Subcutaneous adipose tissue (tissue), 4 donors: ENCODE measurements around the gene HTR1A. TPM values are rescaled to one million over a fixed set of nuclear protein-coding genes. Genes with fewer than 3 reads are reported as not detected.

Source experiments
- total RNA-seq, 4 donors: library from RNA; depleted of rRNA; stranded (reverse); fragments of >200 nt; gene quantifications; one replicate each; pipeline ENCODE4 v1.1.0, GENCODE V29; 2016
- TF ChIP-seq, protein P1 (sequence below): fragments of 450-650 bp; IDR thresholded peaks from one replicate; pipeline ENCODE4 v1.5.1; 2016; ENCODE audit warnings: low read depth, mild to moderate bottlenecking, control low read depth, antibody characterized with exemption, moderate library complexity

Gene HTR1A
- total RNA-seq, 4 donors from 2014 or later, result not detected

- TF ChIP-seq, protein P1, sequence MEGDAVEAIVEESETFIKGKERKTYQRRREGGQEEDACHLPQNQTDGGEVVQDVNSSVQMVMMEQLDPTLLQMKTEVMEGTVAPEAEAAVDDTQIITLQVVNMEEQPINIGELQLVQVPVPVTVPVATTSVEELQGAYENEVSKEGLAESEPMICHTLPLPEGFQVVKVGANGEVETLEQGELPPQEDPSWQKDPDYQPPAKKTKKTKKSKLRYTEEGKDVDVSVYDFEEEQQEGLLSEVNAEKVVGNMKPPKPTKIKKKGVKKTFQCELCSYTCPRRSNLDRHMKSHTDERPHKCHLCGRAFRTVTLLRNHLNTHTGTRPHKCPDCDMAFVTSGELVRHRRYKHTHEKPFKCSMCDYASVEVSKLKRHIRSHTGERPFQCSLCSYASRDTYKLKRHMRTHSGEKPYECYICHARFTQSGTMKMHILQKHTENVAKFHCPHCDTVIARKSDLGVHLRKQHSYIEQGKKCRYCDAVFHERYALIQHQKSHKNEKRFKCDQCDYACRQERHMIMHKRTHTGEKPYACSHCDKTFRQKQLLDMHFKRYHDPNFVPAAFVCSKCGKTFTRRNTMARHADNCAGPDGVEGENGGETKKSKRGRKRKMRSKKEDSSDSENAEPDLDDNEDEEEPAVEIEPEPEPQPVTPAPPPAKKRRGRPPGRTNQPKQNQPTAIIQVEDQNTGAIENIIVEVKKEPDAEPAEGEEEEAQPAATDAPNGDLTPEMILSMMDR, result no peak
Measured at GRCh38 chr5:63935103-63935502, 27.1 kb downstream of the HTR1A start.

DNA sequence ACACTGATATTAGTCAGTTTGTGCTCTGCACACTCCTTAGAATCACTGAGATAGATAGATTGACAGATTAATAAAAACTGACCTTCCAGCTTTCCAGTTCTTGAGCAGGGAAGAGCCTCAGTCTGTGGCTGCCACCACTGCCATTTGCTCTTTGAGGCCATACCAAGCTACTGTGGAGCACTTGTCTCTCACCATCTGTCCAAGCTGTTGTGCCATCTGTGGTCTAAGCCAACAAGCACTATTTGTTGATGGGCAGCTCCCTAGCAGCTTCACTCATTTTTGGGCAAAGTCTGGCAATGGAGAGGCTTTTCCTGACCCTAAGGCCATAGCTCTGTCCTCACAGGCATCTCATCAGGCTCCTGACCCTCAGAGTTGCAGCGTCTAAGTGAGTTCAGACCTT, 30.4 kb downstream of the HTR1A start:
- TF ChIP-seq, protein P1, result no peak

GRCh38 chr5:63928451-63928850, 33.8 kb downstream of the HTR1A start:
- TF ChIP-seq, protein P1, result no peak

DNA sequence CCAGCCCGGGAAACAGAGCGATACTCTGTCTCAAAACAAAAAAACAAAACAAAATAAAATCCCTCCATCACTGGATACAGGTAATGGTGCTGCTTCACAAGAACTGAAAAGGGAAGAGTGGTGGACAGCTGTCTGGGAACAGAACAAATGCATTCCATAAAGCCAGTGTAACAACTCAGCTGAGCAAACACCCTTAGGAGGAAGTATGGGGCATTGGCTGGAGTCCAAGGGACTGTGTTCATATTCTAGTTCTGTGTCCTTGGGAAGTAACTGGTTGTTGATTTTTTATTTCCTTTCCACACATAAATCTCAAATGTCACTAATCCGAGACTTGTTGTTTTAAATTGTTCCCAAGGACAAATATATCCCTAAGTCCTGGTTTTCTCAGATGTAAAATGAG, 38.3 kb downstream of the HTR1A start:
- TF ChIP-seq, protein P1, result no peak

- TF ChIP-seq, protein P1, result no peak
Measured at GRCh38 chr5:63919763-63920478, 42.3 kb downstream of the HTR1A start.

- TF ChIP-seq, protein P1, result no peak
Measured at GRCh38 chr5:63916786-63917185, 45.5 kb downstream of the HTR1A start.

DNA sequence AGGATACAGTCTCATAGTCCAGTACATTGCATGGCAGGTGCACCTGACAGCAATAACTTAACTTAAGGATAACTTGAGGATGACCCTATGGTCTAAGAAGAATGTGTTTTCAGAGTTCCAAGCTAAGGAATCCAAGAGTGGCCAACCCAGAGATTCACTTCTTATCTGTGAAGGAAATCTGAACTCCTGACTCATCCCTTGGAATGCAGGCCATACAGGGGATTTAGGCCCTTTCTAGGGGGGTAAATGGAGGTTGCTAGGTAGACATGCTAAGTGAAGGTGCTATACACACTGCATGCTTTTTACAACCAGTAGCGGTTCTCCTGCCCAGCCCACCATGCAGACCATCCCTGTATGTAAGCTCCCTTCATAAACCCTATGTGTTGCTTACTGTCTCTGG, 50.4 kb downstream of the HTR1A start:
- TF ChIP-seq, protein P1, result no peak

Other genes with a start within 250 kb of the HTR1A start
- gene RNF180, start 203.4 kb upstream of the HTR1A start, total RNA-seq, result 10 to 100 TPM in 2 of 4 donors, 1 to 10 TPM in 2; 4.9 to 11.9 (median 10.7) TPM